Stimulated activated CD4-positive, alpha-beta T cell treated with anti-CD3 and anti-CD28 coated beads, Interleukin-2, amount 100 ng/mL, for 24 hours (primary cell): ENCODE data around the gene POU2F1.

ENCODE experiments used
- DNase-seq, 2 donors: peaks; one replicate each; pipeline ENCODE4 v3.0.0-alpha.2; 2020

POU2F1 gene

GRCh38 chr1:167273027-167273800, 52.5 kb downstream of the POU2F1 start:
- no peak for DNase-seq

- DNase-seq = no peak
Measured at GRCh38 chr1:167274061-167274460, 53.4 kb downstream of the POU2F1 start.

GRCh38 chr1:167276969-167277368, 56.3 kb downstream of the POU2F1 start:
- DNase-seq = no peak

- no peak for DNase-seq
Measured at GRCh38 chr1:167278497-167278896, 57.8 kb downstream of the POU2F1 start.

- DNase-seq = no peak
Measured at GRCh38 chr1:167280912-167281311, 60.2 kb downstream of the POU2F1 start.

GRCh38 chr1:167288390-167289074, 67.8 kb downstream of the POU2F1 start:
- DNase-seq = no peak

- no peak for DNase-seq
Measured at GRCh38 chr1:167289075-167289442, 68.4 kb downstream of the POU2F1 start.

GRCh38 chr1:167289966-167290365, 69.3 kb downstream of the POU2F1 start:
- DNase-seq = no peak

GRCh38 chr1:167291539-167292185, 71.0 kb downstream of the POU2F1 start:
- no peak for DNase-seq

GRCh38 chr1:167292216-167292615, 71.5 kb downstream of the POU2F1 start:
- DNase-seq = no peak

GRCh38 chr1:167293057-167293456, 72.4 kb downstream of the POU2F1 start:
- DNase-seq = no peak

- DNase-seq = no peak
Measured at GRCh38 chr1:167294528-167294927, 73.8 kb downstream of the POU2F1 start.

- DNase-seq = no peak
Measured at GRCh38 chr1:167297222-167298214, 76.8 kb downstream of the POU2F1 start.

GRCh38 chr1:167298325-167298724, 77.6 kb downstream of the POU2F1 start:
- DNase-seq = no peak

GRCh38 chr1:167301355-167301754, 80.7 kb downstream of the POU2F1 start:
- no peak for DNase-seq

GRCh38 chr1:167304165-167304564, 83.5 kb downstream of the POU2F1 start:
- no peak for DNase-seq

- no peak for DNase-seq
Measured at GRCh38 chr1:167305059-167305705, 84.5 kb downstream of the POU2F1 start.

GRCh38 chr1:167305706-167306277, 85.1 kb downstream of the POU2F1 start:
- no peak for DNase-seq

- no peak for DNase-seq
Measured at GRCh38 chr1:167310732-167311131, 90.0 kb downstream of the POU2F1 start.

GRCh38 chr1:167312871-167313270, 92.2 kb downstream of the POU2F1 start:
- no peak for DNase-seq

- no peak for DNase-seq
Measured at GRCh38 chr1:167314671-167315070, 94.0 kb downstream of the POU2F1 start.

- no peak for DNase-seq
Measured at GRCh38 chr1:167317463-167317862, 96.8 kb downstream of the POU2F1 start.
